Stimulated activated CD4-positive, alpha-beta T cell treated with anti-CD3 and anti-CD28 coated beads, TNF-alpha, amount 100 ng/mL, for 48 hours (primary cell): ENCODE measurements around the gene CYREN.
"Not testable (repeated sequence)": the region's sequence is repeated elsewhere in the genome, so short reads cannot be mapped to it uniquely, and the experiment has no call there.

Experiments used
- DNase-seq, 3 donors: peaks; one replicate each; pipeline ENCODE4 v3.0.0-alpha.2; 2020; ENCODE audit warnings: low read depth in 3 of 3

Gene CYREN

GRCh38 chr7:135177028-135177696, 6.7 kb upstream of the CYREN start:
- DNase-seq = no peak

- DNase-seq = no peak
Measured at GRCh38 chr7:135175931-135176330, 5.4 kb upstream of the CYREN start.

- no peak for DNase-seq
Measured at GRCh38 chr7:135174941-135175340, 4.4 kb upstream of the CYREN start.

GRCh38 chr7:135173916-135174315, 3.4 kb upstream of the CYREN start:
- DNase-seq = not testable (repeated sequence)

GRCh38 chr7:135171581-135172291, 1.2 kb upstream of the CYREN start:
- not testable (repeated sequence) for DNase-seq

GRCh38 chr7:135170998-135171481, 533 bp upstream of the CYREN start:
- DNase-seq = not testable (repeated sequence)

GRCh38 chr7:135169964-135170273, 588 bp downstream of the CYREN start:
- DNase-seq = no peak

GRCh38 chr7:135169141-135169963, 1.2 kb downstream of the CYREN start:
- DNase-seq = peak; percentile 49 to 58 (median 49)

- DNase-seq = no peak
Measured at GRCh38 chr7:135168489-135169140, 1.9 kb downstream of the CYREN start.

GRCh38 chr7:135168001-135168400, 2.5 kb downstream of the CYREN start:
- DNase-seq = no peak

- DNase-seq = no peak
Measured at GRCh38 chr7:135167365-135167917, 3.1 kb downstream of the CYREN start.

GRCh38 chr7:135166338-135166990, 4.0 kb downstream of the CYREN start:
- DNase-seq = no peak

GRCh38 chr7:135165862-135166261, 4.6 kb downstream of the CYREN start:
- DNase-seq = no peak

GRCh38 chr7:135164357-135165061, 6.0 kb downstream of the CYREN start:
- DNase-seq = no peak

GRCh38 chr7:135162382-135163001, 8.0 kb downstream of the CYREN start:
- DNase-seq = no peak

GRCh38 chr7:135161669-135162068, 8.8 kb downstream of the CYREN start:
- no peak for DNase-seq

GRCh38 chr7:135160858-135161653, 9.5 kb downstream of the CYREN start:
- DNase-seq = no peak

GRCh38 chr7:135160098-135160857, 10.2 kb downstream of the CYREN start:
- no peak for DNase-seq
